Lung (tissue), 12 donors: ENCODE results near the gene SBF2. TPM values are rescaled to one million over a fixed set of nuclear protein-coding genes. Genes with fewer than 3 reads are reported as not detected.
"Not testable (repeated sequence)": the region's sequence is repeated elsewhere in the genome, so short reads cannot be mapped to it uniquely, and the experiment has no call there.

Source experiments
- ATAC-seq: fragments of 200-7000 bp; cut with Tn5 transposase; one replicate; pipeline ENCODE4 v1.9.1; 2020; ENCODE audit warnings: moderate number of reproducible peaks; ENCODE audit not compliant: insufficient read depth, low FRiP score
- DNase-seq, 3 donors: peaks; one replicate each; pipeline ENCODE4 v3.0.0-alpha.2; 2013 to 2017
- H3K27ac ChIP-seq, 2 donors: one replicate each; pipeline ENCODE4 v1.5.1; 2013; ENCODE audit warnings: mild to moderate bottlenecking in 2 of 2, moderate library complexity in 2 of 2, control low read depth in 1 of 2, inconsistent platforms in 1 of 2, low read depth in 1 of 2, low read length in 1 of 2
- H3K27me3 ChIP-seq, 3 donors: one replicate each; pipeline ENCODE4 v1.5.1; 2013; ENCODE audit warnings: low read length in 2 of 3; ENCODE audit not compliant: control insufficient read depth in 3 of 3, insufficient read depth in 3 of 3
- H3K36me3 ChIP-seq, 4 donors: one replicate each; pipeline ENCODE4 v1.5.1; 2013; ENCODE audit warnings: low read length in 4 of 4, mild to moderate bottlenecking in 1 of 4, moderate library complexity in 1 of 4; ENCODE audit not compliant: control insufficient read depth in 4 of 4, insufficient read depth in 4 of 4
- H3K4me1 ChIP-seq, 5 donors: one replicate each; pipeline ENCODE4 v1.5.1; 2013; ENCODE audit warnings: low read length in 5 of 5, mild to moderate bottlenecking in 2 of 5, moderate library complexity in 1 of 5; ENCODE audit not compliant: control insufficient read depth in 5 of 5, insufficient read depth in 5 of 5
- H3K4me3 ChIP-seq: one replicate; pipeline ENCODE4 v1.5.1; 2013; ENCODE audit warnings: mild to moderate bottlenecking, control low read depth, moderate library complexity
- H3K9ac ChIP-seq, 2 donors: one replicate each; pipeline ENCODE4 v1.5.1; 2013; ENCODE audit warnings: low read length in 2 of 2, control low read depth in 1 of 2; ENCODE audit not compliant: insufficient read depth in 1 of 2
- H3K9me3 ChIP-seq, 4 donors: one replicate each; pipeline ENCODE4 v1.5.1; 2013; ENCODE audit warnings: low read length in 3 of 4, mild to moderate bottlenecking in 1 of 4, moderate library complexity in 1 of 4; ENCODE audit not compliant: control insufficient read depth in 4 of 4, insufficient read depth in 3 of 4
- WGBS, 2 donors: extraction: QIAGEN DNeasy Blood & Tissue Kit; methylation state at CpG; one replicate each; pipeline ENCODE4 v1.1.7; 2013; 5-methylcytosine and 5-hydroxymethylcytosine counted together
- polyA plus RNA-seq, 2 donors: library from polyadenylated mRNA; stranded (reverse); fragments of 200-250 nt; gene quantifications; one replicate each; pipeline ENCODE4 v1.2.1, GENCODE V29; 2013
- total RNA-seq, 2 donors: library from RNA; depleted of rRNA in 1 of 2; stranded (reverse); fragments of >200 nt in 1 of 2; gene quantifications; one replicate each; pipeline ENCODE4 v1.2.1, GENCODE V29; 2014 to 2021
- TF ChIP-seq, protein P1 (sequence below): IDR thresholded peaks from 2 replicates; pipeline ENCODE4 v1.5.1; 2012; ENCODE audit warnings: mild to moderate bottlenecking; ENCODE audit errors: control extremely low read depth, extremely low read depth
- donor health status: control.
- donor health status: control.
- donor health status: Bipolar disorder and iron deficiency.
- donor health status: healthy.
- donor health status: DM: yes; HTN: yes; CAD: no.

Gene SBF2
- total and polyA plus RNA-seq, 4 donors, result 4.4 to 104 (median 24.9) TPM

DNA sequence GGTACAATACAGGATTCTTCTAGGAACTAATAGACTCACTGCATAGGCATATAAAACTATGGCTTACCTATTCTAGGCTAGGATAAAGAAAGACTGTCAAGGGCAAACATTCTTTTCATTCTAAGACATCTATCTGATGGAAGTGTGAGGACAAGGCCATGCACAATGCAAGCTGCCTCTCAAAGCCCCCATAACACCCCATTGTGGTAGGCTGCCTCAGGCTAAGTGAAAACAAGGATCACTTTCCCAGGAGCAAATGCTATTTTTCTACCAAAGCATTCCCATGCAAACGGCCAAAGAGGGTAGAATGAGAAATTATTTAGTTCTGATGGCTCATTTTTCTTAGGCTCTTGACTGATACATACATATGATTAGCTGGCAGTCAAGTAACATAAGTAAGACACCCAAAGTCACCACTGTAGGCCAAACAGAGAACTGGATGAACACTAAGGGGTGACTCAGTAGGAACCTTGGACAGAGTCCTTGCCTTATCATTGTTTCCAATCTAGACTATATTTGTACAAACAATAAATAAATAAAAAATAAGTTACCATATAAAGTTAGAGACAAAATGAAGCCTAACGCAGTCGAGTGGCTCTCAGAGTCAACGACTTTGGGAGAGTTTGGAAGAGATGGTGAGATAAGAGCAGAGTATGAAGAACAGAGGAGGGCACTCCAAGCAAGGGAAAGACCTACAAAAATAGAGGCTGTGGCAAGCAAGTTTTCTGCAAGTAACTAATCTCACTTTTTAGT, 303.6 kb downstream of the SBF2 start:
- Histone ChIP-seq H3K27ac (no peak overlapping the region), H3K9ac (no peak overlapping the region), H3K9me3 (no peaks in the 10 kb centered on the region), H3K27me3 (no peaks in the 10 kb centered on the region), H3K36me3 (peaks cover 0 to 12% (median 8%) of the 10 kb centered on the region in 4 donors), H3K4me1 (no peaks in the 10 kb centered on the region), H3K4me3 (no peak overlapping the region)
- TF ChIP-seq, protein P1, sequence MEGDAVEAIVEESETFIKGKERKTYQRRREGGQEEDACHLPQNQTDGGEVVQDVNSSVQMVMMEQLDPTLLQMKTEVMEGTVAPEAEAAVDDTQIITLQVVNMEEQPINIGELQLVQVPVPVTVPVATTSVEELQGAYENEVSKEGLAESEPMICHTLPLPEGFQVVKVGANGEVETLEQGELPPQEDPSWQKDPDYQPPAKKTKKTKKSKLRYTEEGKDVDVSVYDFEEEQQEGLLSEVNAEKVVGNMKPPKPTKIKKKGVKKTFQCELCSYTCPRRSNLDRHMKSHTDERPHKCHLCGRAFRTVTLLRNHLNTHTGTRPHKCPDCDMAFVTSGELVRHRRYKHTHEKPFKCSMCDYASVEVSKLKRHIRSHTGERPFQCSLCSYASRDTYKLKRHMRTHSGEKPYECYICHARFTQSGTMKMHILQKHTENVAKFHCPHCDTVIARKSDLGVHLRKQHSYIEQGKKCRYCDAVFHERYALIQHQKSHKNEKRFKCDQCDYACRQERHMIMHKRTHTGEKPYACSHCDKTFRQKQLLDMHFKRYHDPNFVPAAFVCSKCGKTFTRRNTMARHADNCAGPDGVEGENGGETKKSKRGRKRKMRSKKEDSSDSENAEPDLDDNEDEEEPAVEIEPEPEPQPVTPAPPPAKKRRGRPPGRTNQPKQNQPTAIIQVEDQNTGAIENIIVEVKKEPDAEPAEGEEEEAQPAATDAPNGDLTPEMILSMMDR, result no peak
- DNase-seq, result peak in 1 of 3 donors; percentile 24
- ATAC-seq, result no peak
- 61 to 73% methylated on average over 4 of the region's 4 CpGs for WGBS, 2 donors

DNA sequence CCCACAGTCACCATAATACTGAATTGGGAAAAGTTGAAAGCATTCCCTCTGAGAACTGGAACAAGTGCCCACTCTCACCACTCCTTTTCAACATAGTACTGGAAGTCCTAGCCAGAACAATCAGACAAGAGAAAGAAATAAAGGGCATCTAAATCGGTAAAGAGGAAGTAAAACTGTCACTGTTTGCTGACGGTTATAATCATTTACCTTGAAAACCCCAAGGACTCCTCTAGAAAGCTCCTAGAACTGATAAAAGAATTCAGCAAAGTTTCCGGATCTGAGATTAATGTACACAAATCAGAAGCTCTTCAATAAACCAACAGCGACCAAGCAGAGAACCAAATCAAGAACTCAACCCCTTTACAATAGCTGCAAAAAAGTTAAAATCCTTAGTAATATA, 306.7 kb downstream of the SBF2 start:
- WGBS, 2 donors, result 76 to 85% methylated on average over 4 of the region's 4 CpGs
- not testable (repeated sequence) for H3K4me3 ChIP-seq, H3K27me3 ChIP-seq, H3K27ac ChIP-seq, H3K4me1 ChIP-seq, H3K9me3 ChIP-seq, H3K9ac ChIP-seq, ATAC-seq, DNase-seq
- H3K36me3 ChIP-seq, result peaks cover 5 to 17% (median 12%) of the 10 kb centered on the region in 4 donors

DNA sequence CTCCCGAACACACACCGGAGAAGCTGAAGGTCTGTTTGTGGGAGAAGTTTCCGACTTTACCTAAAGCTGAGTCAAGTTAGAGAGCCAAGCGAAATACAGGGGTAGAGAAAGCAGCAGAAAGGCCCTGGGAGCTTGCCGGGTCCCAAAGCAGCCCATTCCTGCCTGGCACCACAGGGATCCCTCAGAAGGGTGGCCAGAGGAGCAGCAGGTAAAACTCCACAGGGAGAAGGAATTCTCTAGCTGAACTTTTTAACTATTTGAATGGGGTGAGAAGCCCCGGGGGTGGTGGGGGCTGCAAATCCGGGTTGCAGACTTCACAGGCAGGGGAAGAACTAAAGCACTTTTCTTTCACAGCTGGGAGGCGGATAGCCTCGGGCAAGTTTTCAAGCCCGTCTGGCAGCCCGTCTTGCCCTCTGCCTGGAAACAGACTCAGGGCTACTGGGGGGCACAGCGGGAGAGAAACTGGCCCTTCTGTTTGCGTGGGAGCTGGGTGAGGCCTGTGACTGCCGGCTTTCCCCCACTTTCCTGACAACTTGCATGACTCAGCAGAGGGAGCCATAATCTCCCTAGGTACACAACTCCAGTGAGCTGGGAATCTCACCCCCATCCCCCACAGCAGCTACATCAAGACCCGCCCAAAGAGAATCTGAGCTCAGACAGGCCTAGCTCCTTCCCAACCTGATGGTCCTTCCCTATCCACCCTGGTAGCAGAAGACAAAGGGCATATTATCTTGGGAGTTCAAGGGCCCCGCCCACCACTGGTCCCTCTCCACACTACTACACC, 311.0 kb downstream of the SBF2 start:
- 93 to 95% methylated on average over 16 of the region's 16 CpGs for WGBS, 2 donors
- no peaks in the 10 kb centered on the region for H3K9me3 ChIP-seq
- ATAC-seq, result no peak

More for the DNA sequence above, 311.0 kb downstream of the SBF2 start:
- TF ChIP-seq, protein P1, result no peak
- Histone ChIP-seq H3K4me3 (no peak overlapping the region), H3K27me3 (no peaks in the 10 kb centered on the region), H3K36me3 (peaks cover 0 to 10% (median 8%) of the 10 kb centered on the region in 4 donors), H3K9ac (no peak overlapping the region), H3K4me1 (no peaks in the 10 kb centered on the region), H3K27ac (no peak overlapping the region)
- DNase-seq, result no peak
